ENCODE results near the gene DLGAP4. TPM values are rescaled to one million over a fixed set of nuclear protein-coding genes. Genes with fewer than 3 reads are reported as not detected.

Gene DLGAP4
- total RNA-seq, 2 donors from 2014 or later = 62.9 to 78.2 TPM

DNA sequence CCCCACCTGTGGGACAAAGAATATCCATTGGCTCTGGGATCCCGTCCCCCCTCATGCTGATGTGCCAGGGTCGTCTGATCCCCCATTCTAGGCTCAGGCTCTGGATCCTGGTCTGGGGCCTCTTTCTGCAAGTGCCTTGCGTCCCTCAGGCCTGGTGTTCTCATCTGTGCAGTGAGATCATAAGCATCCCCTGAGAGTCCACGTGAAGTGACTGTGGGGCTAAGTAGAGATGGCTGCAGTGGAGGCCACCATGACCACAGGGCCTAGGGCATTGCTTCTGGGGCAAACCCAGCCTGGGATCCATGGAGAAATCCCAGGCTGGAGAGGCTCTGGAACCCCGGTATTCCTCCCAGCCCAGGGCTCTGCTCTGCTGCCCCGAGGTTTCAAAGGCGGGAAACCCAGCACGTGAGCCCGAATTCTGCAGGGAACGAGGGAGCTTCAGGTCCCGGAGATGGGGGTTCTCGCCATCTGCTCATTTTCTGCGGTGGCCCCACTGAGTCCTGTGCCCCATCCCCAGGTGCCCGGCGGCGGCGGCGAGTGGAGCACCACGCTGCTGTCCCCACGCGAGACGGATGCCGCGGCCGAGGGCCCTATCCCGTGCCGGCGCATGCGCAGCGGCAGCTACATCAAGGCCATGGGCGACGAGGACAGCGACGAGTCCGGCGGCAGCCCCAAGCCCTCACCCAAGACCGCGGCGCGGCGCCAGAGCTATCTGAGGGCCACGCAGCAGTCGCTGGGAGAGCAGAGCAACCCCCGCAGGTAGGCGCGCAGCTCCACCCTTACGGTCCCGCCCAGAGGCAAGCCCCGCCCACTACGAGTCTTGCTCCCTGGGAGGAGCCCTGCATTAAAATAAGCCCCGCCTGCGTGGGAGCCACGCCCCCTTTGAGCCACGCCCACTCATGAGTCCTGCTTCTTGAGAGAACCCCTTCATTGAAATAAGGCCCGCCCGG is 129.7 kb downstream of the DLGAP4 start:
- peak overlapping the region; percentile 28 for H3K4me3 Mint-ChIP-seq

DNA sequence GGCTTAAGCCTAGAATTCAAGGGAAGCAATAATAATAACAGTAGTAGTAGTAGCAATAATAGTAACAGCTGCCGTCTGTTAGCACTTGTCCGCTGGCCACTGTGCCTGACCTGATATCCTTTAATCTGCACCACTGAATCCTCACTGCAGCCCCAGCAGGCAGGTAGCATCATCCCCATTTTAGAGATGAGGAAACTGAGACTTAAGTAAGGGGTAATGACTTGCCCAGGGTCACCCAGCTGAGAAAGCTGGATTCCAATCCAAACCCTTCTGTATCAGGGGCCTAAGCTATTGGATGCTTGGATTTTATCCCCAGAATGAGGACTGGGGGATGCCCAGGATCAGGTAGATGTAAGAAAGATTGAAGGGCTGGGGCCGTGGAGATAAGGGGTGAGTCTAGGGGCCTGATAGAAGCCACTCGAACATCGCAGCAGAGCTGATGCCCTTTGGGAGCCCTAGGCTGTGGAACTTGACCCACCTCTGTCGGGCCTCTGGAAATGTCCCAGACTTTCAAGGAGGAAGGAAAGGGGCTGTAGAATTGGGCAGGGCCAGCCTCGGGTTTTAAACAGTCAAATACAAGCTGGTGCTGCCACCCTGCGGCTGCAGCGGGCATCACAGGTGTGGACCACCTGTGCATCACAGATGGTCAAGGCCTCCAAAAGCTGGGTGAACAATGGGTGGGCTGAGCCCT is 133.0 kb downstream of the DLGAP4 start:
- Mint-ChIP-seq H3K9me3 (no peaks in the 10 kb centered on the region), H3K4me3 (no peak overlapping the region), H3K27me3 (ENCODE audit: insufficient read depth) (peaks cover 20% of the 10 kb centered on the region), H3K27ac (no peak overlapping the region), H3K4me1 (no peaks in the 10 kb centered on the region), H3K36me3 (ENCODE audit: low read depth) (no peaks in the 10 kb centered on the region)
- H3K27me3 ChIP-seq (ENCODE audit: control insufficient read depth, insufficient read depth, low read length, poor library complexity, severe bottlenecking) = no peaks in the 10 kb centered on the region
- no peaks in the 10 kb centered on the region for H3K36me3 ChIP-seq (ENCODE audit: control insufficient read depth, insufficient read depth, low read length)
- no peak overlapping the region for H3K4me3 ChIP-seq (ENCODE audit: low read length)
- H3K9me3 ChIP-seq (ENCODE audit: control insufficient read depth, low read length) = no peaks in the 10 kb centered on the region
- WGBS, 2 experiments (ENCODE audit: insufficient coverage in 1 of 2, insufficient read length in 1 of 2) = 35 to 45% methylated on average over 6 to 9 of the region's 9 CpGs
- DNase-seq = peak; percentile 96
- no peaks in the 10 kb centered on the region for H3K4me1 ChIP-seq (ENCODE audit: control insufficient read depth, insufficient read depth, low read length)
- no peak overlapping the region for H3K9ac ChIP-seq (ENCODE audit: extremely low read depth, low read length, poor library complexity, severe bottlenecking)
- H3K27ac ChIP-seq (ENCODE audit: low read depth, low read length) = no peak overlapping the region
- peak; percentile 91 for TF ChIP-seq CTCF (conservative IDR thresholded peaks at IDR 0.05)

More for the DNA sequence above, 129.7 kb downstream of the DLGAP4 start:
- TF ChIP-seq CTCF (conservative IDR thresholded peaks at IDR 0.05) = no peak
- DNase-seq = peak; percentile 98
- no peak overlapping the region for H3K27ac Mint-ChIP-seq
- H3K36me3 Mint-ChIP-seq (ENCODE audit: low read depth) = no peaks in the 10 kb centered on the region
- WGBS, 2 experiments (ENCODE audit: insufficient coverage in 1 of 2, insufficient read length in 1 of 2) = 63 to 74% methylated on average over 33 to 56 of the region's 56 CpGs
- no peaks in the 10 kb centered on the region for H3K4me1 Mint-ChIP-seq
- Histone ChIP-seq H3K4me1 (ENCODE audit: control insufficient read depth, insufficient read depth, low read length) (no peaks in the 10 kb centered on the region), H3K27ac (ENCODE audit: low read depth, low read length) (no peak overlapping the region), H3K9ac (ENCODE audit: extremely low read depth, low read length, poor library complexity, severe bottlenecking) (no peak overlapping the region), H3K4me3 (ENCODE audit: low read length) (no peak overlapping the region), H3K9me3 (ENCODE audit: control insufficient read depth, low read length) (no peaks in the 10 kb centered on the region), H3K27me3 (ENCODE audit: control insufficient read depth, insufficient read depth, low read length, poor library complexity, severe bottlenecking) (no peaks in the 10 kb centered on the region), H3K36me3 (ENCODE audit: control insufficient read depth, insufficient read depth, low read length) (no peaks in the 10 kb centered on the region)
- peaks cover 22% of the 10 kb centered on the region for H3K27me3 Mint-ChIP-seq (ENCODE audit: insufficient read depth)
- H3K9me3 Mint-ChIP-seq = no peaks in the 10 kb centered on the region

- WGBS, 2 experiments (ENCODE audit: insufficient coverage in 1 of 2, insufficient read length in 1 of 2) = 0 to 44% methylated on average over 1 to 7 of the region's 7 CpGs
- H3K4me1 ChIP-seq (ENCODE audit: control insufficient read depth, insufficient read depth, low read length) = no peaks in the 10 kb centered on the region
- H3K27me3 ChIP-seq (ENCODE audit: control insufficient read depth, insufficient read depth, low read length, poor library complexity, severe bottlenecking) = no peaks in the 10 kb centered on the region
- H3K4me3 ChIP-seq (ENCODE audit: low read length) = no peak overlapping the region
- H3K9me3 ChIP-seq (ENCODE audit: control insufficient read depth, low read length) = no peaks in the 10 kb centered on the region
- H3K9ac ChIP-seq (ENCODE audit: extremely low read depth, low read length, poor library complexity, severe bottlenecking) = no peak overlapping the region
- H3K36me3 ChIP-seq (ENCODE audit: control insufficient read depth, insufficient read depth, low read length) = no peaks in the 10 kb centered on the region
- Mint-ChIP-seq H3K27me3 (ENCODE audit: insufficient read depth) (peaks cover 17% of the 10 kb centered on the region), H3K9me3 (no peaks in the 10 kb centered on the region), H3K36me3 (ENCODE audit: low read depth) (no peaks in the 10 kb centered on the region), H3K4me3 (no peak overlapping the region), H3K27ac (no peak overlapping the region), H3K4me1 (no peaks in the 10 kb centered on the region)
- no peak for TF ChIP-seq CTCF (conservative IDR thresholded peaks at IDR 0.05)
- no peak for DNase-seq
- H3K27ac ChIP-seq (ENCODE audit: low read depth, low read length) = no peak overlapping the region
Observed at GRCh38 chr20:36439731-36440072, 133.6 kb downstream of the DLGAP4 start.

Measured in endodermal cell (in vitro differentiated cells).